ENCODE results near the gene TRIM65.
A peak's percentile ranks its signal among the peaks of the same experiment; 100 is the strongest.

Gene TRIM65

GRCh38 chr17:75896415-75897159 is at the start of gene TRIM65:
Gene TRIM65 (minus strand): TSS chr17:75896951. CDS start chr17:75896937, 14 bp downstream.
- peak; percentile 58 for DNase-seq

- DNase-seq, result peak; percentile 96
Measured at GRCh38 chr17:75945211-75945610, 48.5 kb upstream of the TRIM65 start.

- no peak for DNase-seq
Measured at GRCh38 chr17:75943491-75943890, 46.7 kb upstream of the TRIM65 start.

GRCh38 chr17:75942473-75942872 is 45.7 kb upstream of the TRIM65 start:
- no peak for DNase-seq

GRCh38 chr17:75941442-75941819 is 44.7 kb upstream of the TRIM65 start:
- no peak for DNase-seq

GRCh38 chr17:75940727-75941441 is 44.1 kb upstream of the TRIM65 start, which contains the start of gene FBF1:
Gene FBF1 (minus strand): TSS chr17:75941042. CDS start chr17:75938149, 2,893 bp downstream.
- peak; percentile 96 for DNase-seq

GRCh38 chr17:75937652-75938051 is 40.9 kb upstream of the TRIM65 start:
- DNase-seq, result no peak

- DNase-seq, result no peak
Measured at GRCh38 chr17:75933808-75934207, 37.1 kb upstream of the TRIM65 start.

GRCh38 chr17:75932852-75933251 is 36.1 kb upstream of the TRIM65 start:
- no peak for DNase-seq

GRCh38 chr17:75931062-75931461 is 34.3 kb upstream of the TRIM65 start:
- DNase-seq, result no peak

- DNase-seq, result no peak
Measured at GRCh38 chr17:75927286-75927922, 30.7 kb upstream of the TRIM65 start.

- DNase-seq, result no peak
Measured at GRCh38 chr17:75926456-75926855, 29.7 kb upstream of the TRIM65 start.

- DNase-seq, result no peak
Measured at GRCh38 chr17:75925912-75926311, 29.2 kb upstream of the TRIM65 start.

- DNase-seq, result no peak
Measured at GRCh38 chr17:75925103-75925502, 28.4 kb upstream of the TRIM65 start.

- no peak for DNase-seq
Measured at GRCh38 chr17:75922963-75923874, 26.5 kb upstream of the TRIM65 start.

GRCh38 chr17:75922173-75922961 is 25.6 kb upstream of the TRIM65 start:
- DNase-seq, result no peak

- DNase-seq, result no peak
Measured at GRCh38 chr17:75921596-75921995, 24.8 kb upstream of the TRIM65 start.

- DNase-seq, result no peak
Measured at GRCh38 chr17:75920045-75920560, 23.4 kb upstream of the TRIM65 start.

GRCh38 chr17:75919611-75920010 is 22.9 kb upstream of the TRIM65 start:
- no peak for DNase-seq

- DNase-seq, result no peak
Measured at GRCh38 chr17:75917917-75918445, 21.2 kb upstream of the TRIM65 start.
